GM10266 (cell line): ENCODE measurements around the gene MAPRE2.

Experiments
- DNase-seq: peaks from one replicate; pipeline ENCODE4 v3.0.0; 2012; ENCODE audit errors: extremely low spot score
- CTCF ChIP-seq: IDR thresholded peaks from 2 replicates; pipeline ENCODE4 v1.5.1; 2012; ENCODE audit warnings: mild to moderate bottlenecking, low read depth; ENCODE audit not compliant: control insufficient read depth, insufficient read depth; ENCODE audit errors: missing control alignments

MAPRE2 gene

GRCh38 chr18:35132021-35132902 is 91.0 kb downstream of the MAPRE2 start:
- TF ChIP-seq CTCF = no peak
- DNase-seq = no peak

- no peak for DNase-seq
- TF ChIP-seq CTCF = no peak
Observed at GRCh38 chr18:35134190-35134730, 93.0 kb downstream of the MAPRE2 start.

GRCh38 chr18:35134791-35135531 is 93.7 kb downstream of the MAPRE2 start:
- DNase-seq = no peak
- no peak for TF ChIP-seq CTCF

GRCh38 chr18:35136248-35136647 is 95.0 kb downstream of the MAPRE2 start:
- TF ChIP-seq CTCF = no peak
- no peak for DNase-seq

GRCh38 chr18:35136885-35137284 is 95.7 kb downstream of the MAPRE2 start:
- DNase-seq = no peak
- TF ChIP-seq CTCF = no peak

GRCh38 chr18:35137632-35138031 is 96.4 kb downstream of the MAPRE2 start:
- TF ChIP-seq CTCF = no peak

More at GRCh38 chr18:35137632-35138031, 96.4 kb downstream of the MAPRE2 start:
- no peak for DNase-seq
